Cerebellar nuclear complex (tissue), 1 donor: ENCODE measurements around the gene SFTPA2.
"Not testable (repeated sequence)": the region's sequence is repeated elsewhere in the genome, so short reads cannot be mapped to it uniquely, and the experiment has no call there.

Experiments used
- DNase-seq, 2 experiments: peaks; one replicate each; lab custom pipeline; 2025; lab: John Stamatoyannopoulos, UW

The SFTPA2 gene

DNA sequence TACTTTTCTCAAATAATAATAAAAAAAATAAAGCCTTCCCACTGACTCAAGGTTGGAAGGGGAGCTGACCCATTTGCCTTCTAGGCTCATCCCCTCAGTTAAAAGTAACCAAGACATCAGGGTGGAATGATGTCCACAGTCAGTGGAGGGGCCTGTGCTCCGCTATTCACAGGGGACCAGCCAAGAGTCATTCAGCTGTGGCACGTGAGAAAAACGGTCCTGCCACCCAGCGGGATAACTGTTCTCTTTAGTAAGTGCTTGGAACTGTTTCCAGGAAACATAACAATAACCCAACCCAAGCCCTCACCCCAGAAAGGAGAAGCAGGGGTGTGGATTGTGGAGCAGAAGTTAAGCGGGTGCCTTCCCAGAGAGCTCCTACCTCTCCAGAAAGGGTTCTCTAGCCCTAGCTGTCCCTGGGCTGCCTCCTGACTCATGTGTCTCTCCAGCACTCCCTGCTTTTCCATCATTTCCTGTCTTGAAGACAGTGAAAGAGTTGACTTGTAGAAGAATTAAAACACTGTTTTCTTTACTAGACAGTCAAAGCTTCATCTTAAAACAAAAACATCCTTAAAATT, 50.2 kb downstream of the SFTPA2 start:
- DNase-seq: not testable (repeated sequence)

- not testable (repeated sequence) for DNase-seq
Measured at GRCh38 chr10:79509306-79509933, 50.8 kb downstream of the SFTPA2 start.

DNA sequence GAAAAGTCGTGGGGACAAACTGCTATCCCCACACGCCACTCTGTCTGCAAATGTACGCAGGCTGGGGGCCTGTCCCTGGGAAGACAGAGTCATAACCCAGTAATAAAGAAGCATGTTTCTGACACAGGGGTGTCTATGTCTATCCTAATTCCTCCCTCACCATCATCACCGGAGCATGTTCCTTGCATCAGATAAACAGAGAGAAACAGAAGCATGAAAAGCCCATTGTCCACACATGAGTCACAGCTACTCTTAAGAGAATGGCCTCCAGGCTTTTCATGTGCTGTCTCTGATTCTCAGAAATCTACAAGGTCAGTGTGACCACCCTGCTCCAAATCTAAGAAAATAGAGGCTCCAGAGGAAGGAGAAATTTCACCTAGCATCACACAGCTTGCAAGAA, 52.0 kb downstream of the SFTPA2 start:
- DNase-seq: not testable (repeated sequence)

GRCh38 chr10:79507440-79508167, 52.6 kb downstream of the SFTPA2 start:
- no peak for DNase-seq
